Endothelial cell of umbilical vein (primary cell): Measurements from ENCODE around the gene FRMPD3. TPM values are rescaled to one million over a fixed set of nuclear protein-coding genes. Genes with fewer than 3 reads are reported as not detected.

Source experiments
- BruUV-seq: library from RNA; stranded (reverse); fragments of 400-500 nt; replicated peaks from 2 replicates; lab custom pipeline; 2021; lab: Mats Ljungman, UMichigan
- CTCF ChIA-PET: fragments of 300-600, 350-600 bp; sonication (Branson Sonifier 250); formaldehyde crosslinking; loops from one replicate; lab custom pipeline; 2021; ENCODE audit warnings: antibody characterized with exemption, inconsistent platforms; lab: Charles Lee
- POLR2A ChIA-PET: fragments of 300-600, 350-600 bp; sonication (Branson Sonifier 250); formaldehyde crosslinking; loops from one replicate; lab custom pipeline; 2021; ENCODE audit warnings: antibody characterized with exemption, inconsistent platforms; lab: Charles Lee
- DNase-seq: peaks from one replicate; pipeline ENCODE4 v3.0.0-alpha.2; 2011; ENCODE audit warnings: low read depth, low spot score
- FAIRE-seq: peaks from 2 replicates; lab custom pipeline; 2011; peaks lifted over from hg19 to GRCh38; lab: Jason Lieb, UNC
- H2AFZ ChIP-seq: 2 replicates; pipeline ENCODE4 v1.6.0; 2012; ENCODE audit warnings: low read depth, low read length, control low read depth, inconsistent platforms
- H3K27ac ChIP-seq: 2 replicates; pipeline ENCODE4 v1.5.1; 2011; ENCODE audit warnings: low read depth, mild to moderate bottlenecking, control low read depth, low read length, moderate library complexity; ENCODE audit not compliant: insufficient read depth
- H3K27me3 ChIP-seq, 2 experiments: 2 replicates each; pipeline versions ENCODE4 v1.6.0 to v1.6.1; 2011; ENCODE audit warnings: low read length in 2 of 2, mixed read lengths in 1 of 2; ENCODE audit not compliant: control insufficient read depth in 2 of 2, insufficient read depth in 2 of 2
- H3K36me3 ChIP-seq, 2 experiments: 2 replicates in 1 of 2; 3 replicates in 1 of 2; pipeline ENCODE4 v1.5.1; 2011; ENCODE audit warnings: low read length in 2 of 2, mild to moderate bottlenecking in 1 of 2, moderate library complexity in 1 of 2; ENCODE audit not compliant: control insufficient read depth in 2 of 2, insufficient read depth in 2 of 2; ENCODE audit errors: extremely low read depth in 1 of 2
- H3K4me1 ChIP-seq: 3 replicates; pipeline ENCODE4 v1.5.1; 2011; ENCODE audit warnings: mild to moderate bottlenecking, low read length; ENCODE audit not compliant: control insufficient read depth, insufficient read depth; ENCODE audit errors: extremely low read depth
- H3K4me2 ChIP-seq: 2 replicates; pipeline ENCODE4 v1.6.1; 2011; ENCODE audit warnings: low read length, control low read depth, mixed read lengths; ENCODE audit not compliant: insufficient read depth
- H3K4me3 ChIP-seq, 3 experiments: fragments of 200-600 bp in 1 of 3; sonication (generic), shearing (Covaris generic) in 1 of 3; replicated peaks in 1 of 3; 2 replicates each; pipeline ENCODE4 v1.5.1; 2011 to 2016; ENCODE audit warnings: control low read depth in 3 of 3, low read length in 3 of 3, mild to moderate bottlenecking in 2 of 3, inconsistent platforms in 1 of 3, low read depth in 1 of 3, moderate library complexity in 1 of 3; ENCODE audit not compliant: insufficient read depth in 1 of 3
- H3K79me2 ChIP-seq: 2 replicates; pipeline ENCODE4 v1.6.0; 2012; ENCODE audit warnings: low read length, inconsistent platforms; ENCODE audit not compliant: control insufficient read depth, insufficient read depth
- H3K9ac ChIP-seq: replicated peaks from 2 replicates; pipeline ENCODE3; 2011; ENCODE audit warnings: low read length, control low read depth; ENCODE audit not compliant: insufficient read depth; ENCODE audit errors: extremely low read depth
- H3K9me1 ChIP-seq: replicated peaks from 3 replicates; pipeline ENCODE4 v1.6.0; 2011; ENCODE audit warnings: mild to moderate bottlenecking, low read length; ENCODE audit not compliant: control insufficient read depth, insufficient read depth; ENCODE audit errors: extremely low read depth
- H3K9me3 ChIP-seq: replicated peaks from 2 replicates; pipeline ENCODE4 v1.5.1; 2012; ENCODE audit warnings: low read length, inconsistent platforms; ENCODE audit not compliant: control insufficient read depth, insufficient read depth
- H4K20me1 ChIP-seq: replicated peaks from 2 replicates; pipeline ENCODE3; 2011; ENCODE audit warnings: mild to moderate bottlenecking, low read length; ENCODE audit not compliant: control insufficient read depth, insufficient read depth; ENCODE audit errors: extremely low read depth
- EZH2 ChIP-seq: IDR thresholded peaks from 2 replicates; pipeline ENCODE4 v1.6.1; 2012; ENCODE audit warnings: borderline replicate concordance, low read depth, mild to moderate bottlenecking, moderate library complexity, low read length, inconsistent platforms; ENCODE audit not compliant: severe bottlenecking
- FOS ChIP-seq: IDR thresholded peaks from 2 replicates; pipeline ENCODE4 v1.6.1; 2011; ENCODE audit warnings: mild to moderate bottlenecking, low read length, moderate library complexity, borderline replicate concordance; ENCODE audit not compliant: insufficient read depth
- GATA2 ChIP-seq: IDR thresholded peaks from 2 replicates; pipeline ENCODE4 v1.7.0; 2011; ENCODE audit warnings: low read depth, mild to moderate bottlenecking, moderate library complexity, mixed read lengths, low read length; ENCODE audit not compliant: insufficient read length, insufficient read depth
- JUN ChIP-seq: IDR thresholded peaks from 2 replicates; pipeline ENCODE4 v1.6.1; 2011; ENCODE audit warnings: borderline replicate concordance, low read depth; ENCODE audit not compliant: insufficient read length, insufficient read depth
- MYC ChIP-seq: IDR thresholded peaks from one replicate; pipeline ENCODE4 v1.6.1; 2011; ENCODE audit warnings: mild to moderate bottlenecking, low read depth, low read length
- POLR2A ChIP-seq: IDR thresholded peaks from 2 replicates; pipeline ENCODE4 v1.6.1; 2012; ENCODE audit warnings: low read depth, mild to moderate bottlenecking, control low read depth, low read length
- POLR2AphosphoS5 ChIP-seq: IDR thresholded peaks from 2 replicates; pipeline ENCODE4 v1.6.1; 2012; ENCODE audit warnings: low read depth, mild to moderate bottlenecking, control low read depth, low read length, moderate library complexity; ENCODE audit not compliant: insufficient read depth
- dilution Hi-C: fragments of 300-500 bp; cut with MboI; formaldehyde crosslinking; loops from one replicate; pipeline ENCODE4 v1.15.0; 2019; ENCODE audit warnings: low sequenced_read_pairs; ENCODE audit not compliant: extremely low pct_ligation_motif_present
- intact Hi-C: fragments of 100-400 bp; cut with micrococcal nuclease; formaldehyde crosslinking; loops from one replicate; pipeline ENCODE4 v1.10.0; 2022
- polyA plus RNA-seq, 4 experiments: library from polyadenylated mRNA; depleted of rRNA in 3 of 4; stranded (reverse) in 3 of 4; unstranded in 1 of 4; fragments of >200 nt; gene quantifications; 2 replicates each; pipeline versions ENCODE4 v1.2.1 to v1.2.3, GENCODE V29; 2011 to 2012; ENCODE audit warnings: missing spikeins in 1 of 4
- total RNA-seq: library from RNA; stranded (reverse); gene quantifications from 2 replicates; pipeline ENCODE4 v1.2.3, GENCODE V29; 2021
- TF ChIP-seq, protein P1 (sequence below), 2 donors: IDR thresholded peaks; 1 replicate in 1 of 2; 2 replicates in 1 of 2; pipeline ENCODE4 v1.5.1; 2011; ENCODE audit warnings: low read length in 2 of 2, mild to moderate bottlenecking in 2 of 2, moderate library complexity in 2 of 2, control low read depth in 1 of 2, inconsistent platforms in 1 of 2, low read depth in 1 of 2; ENCODE audit not compliant: insufficient read depth in 1 of 2; ENCODE audit errors: extremely low read depth in 1 of 2
- TF ChIP-seq, protein P2 (sequence below): IDR thresholded peaks from 2 replicates; pipeline ENCODE4 v1.6.1; 2011; ENCODE audit not compliant: insufficient read depth, insufficient read length

Gene FRMPD3
- total and polyA plus RNA-seq, 2 donors (not counting 3 experiments of a cell fraction or from before 2014, with no cell fraction given), result not detected

DNA sequence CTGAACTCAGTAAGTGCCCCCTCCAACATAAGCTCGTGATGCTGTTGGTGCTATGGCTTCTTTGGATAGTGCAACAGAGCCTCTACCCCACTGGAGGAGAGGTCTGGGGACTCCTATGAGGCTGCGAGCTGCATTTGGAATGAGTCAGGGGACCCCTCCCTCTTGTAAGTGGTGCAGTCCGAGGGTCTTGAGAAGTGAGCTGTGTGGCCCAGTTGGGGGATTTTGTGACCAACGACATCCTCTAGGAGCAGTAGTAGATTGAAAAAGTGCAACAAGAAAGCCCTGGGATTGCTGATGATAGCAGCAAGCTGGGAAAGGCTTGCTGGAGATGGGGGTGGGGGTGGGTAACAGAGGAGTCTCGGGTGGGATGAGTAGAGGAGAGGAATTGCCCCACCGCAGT, 3.1 kb downstream of the FRMPD3 start:
- Histone ChIP-seq H3K9me1 (no peaks in the 10 kb centered on the region), H2AFZ (no peak overlapping the region), H3K4me3 (no peak overlapping the region), H3K27me3 (peaks cover 37 to 38% of the 10 kb centered on the region in 2 experiments), H3K79me2 (no peaks in the 10 kb centered on the region), H3K27ac (no peak overlapping the region), H3K9me3 (no peaks in the 10 kb centered on the region), H4K20me1 (no peaks in the 10 kb centered on the region), H3K9ac (no peak overlapping the region), H3K4me2 (no peak overlapping the region), H3K36me3 (no peaks in the 10 kb centered on the region), H3K4me1 (no peaks in the 10 kb centered on the region)
- dilution Hi-C loops, result no loop called here
- POLR2A ChIA-PET, result no interaction called here
- TF ChIP-seq, protein P1, sequence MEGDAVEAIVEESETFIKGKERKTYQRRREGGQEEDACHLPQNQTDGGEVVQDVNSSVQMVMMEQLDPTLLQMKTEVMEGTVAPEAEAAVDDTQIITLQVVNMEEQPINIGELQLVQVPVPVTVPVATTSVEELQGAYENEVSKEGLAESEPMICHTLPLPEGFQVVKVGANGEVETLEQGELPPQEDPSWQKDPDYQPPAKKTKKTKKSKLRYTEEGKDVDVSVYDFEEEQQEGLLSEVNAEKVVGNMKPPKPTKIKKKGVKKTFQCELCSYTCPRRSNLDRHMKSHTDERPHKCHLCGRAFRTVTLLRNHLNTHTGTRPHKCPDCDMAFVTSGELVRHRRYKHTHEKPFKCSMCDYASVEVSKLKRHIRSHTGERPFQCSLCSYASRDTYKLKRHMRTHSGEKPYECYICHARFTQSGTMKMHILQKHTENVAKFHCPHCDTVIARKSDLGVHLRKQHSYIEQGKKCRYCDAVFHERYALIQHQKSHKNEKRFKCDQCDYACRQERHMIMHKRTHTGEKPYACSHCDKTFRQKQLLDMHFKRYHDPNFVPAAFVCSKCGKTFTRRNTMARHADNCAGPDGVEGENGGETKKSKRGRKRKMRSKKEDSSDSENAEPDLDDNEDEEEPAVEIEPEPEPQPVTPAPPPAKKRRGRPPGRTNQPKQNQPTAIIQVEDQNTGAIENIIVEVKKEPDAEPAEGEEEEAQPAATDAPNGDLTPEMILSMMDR (IDR thresholded peaks at IDR 0.05; ENCODE audit: extremely low read depth in 1 of 2, insufficient read depth in 1 of 2, low read depth in 1 of 2, low read length in 2 of 2), result no peak
- TF ChIP-seq, protein P2, sequence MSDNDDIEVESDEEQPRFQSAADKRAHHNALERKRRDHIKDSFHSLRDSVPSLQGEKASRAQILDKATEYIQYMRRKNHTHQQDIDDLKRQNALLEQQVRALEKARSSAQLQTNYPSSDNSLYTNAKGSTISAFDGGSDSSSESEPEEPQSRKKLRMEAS, result no peak
- TF ChIP-seq FOS, result no peak
- no peak for TF ChIP-seq POLR2AphosphoS5
- TF ChIP-seq POLR2A, result no peak
- TF ChIP-seq EZH2, result no peak
- no peak for TF ChIP-seq MYC
- TF ChIP-seq GATA2, result no peak
- no peak for TF ChIP-seq JUN
- no peak for DNase-seq
- FAIRE-seq, result no peak
- intact Hi-C loops, result no loop called here
- BruUV-seq, result no TSS peak
- CTCF ChIA-PET, result no interaction called here
